Erythroblast (primary cell): ENCODE measurements around the gene ITGAE.
"Not testable (repeated sequence)": the region's sequence is repeated elsewhere in the genome, so short reads cannot be mapped to it uniquely, and the experiment has no call there.

Source experiments
- DNase-seq, 2 experiments: peaks; one replicate each; lab custom pipeline; 2025; lab: John Stamatoyannopoulos, UW
- GATA1 ChIP-seq: IDR thresholded peaks from 2 replicates; pipeline ENCODE4 v1.6.1; 2011; ENCODE audit warnings: low read depth, mild to moderate bottlenecking, control low read depth, low read length, moderate library complexity
- POLR2A ChIP-seq: IDR thresholded peaks from 2 replicates; pipeline ENCODE4 v1.6.1; 2011; ENCODE audit warnings: mild to moderate bottlenecking, low read length

ITGAE gene

GRCh38 chr17:3708366-3708765 lies 92.6 kb downstream of the ITGAE start:
- no peak for TF ChIP-seq POLR2A
- no peak for TF ChIP-seq GATA1

GRCh38 chr17:3705718-3705984 lies 95.3 kb downstream of the ITGAE start:
- not testable (repeated sequence) for DNase-seq

More at GRCh38 chr17:3708366-3708765, 92.6 kb downstream of the ITGAE start:
- DNase-seq, result no peak

GRCh38 chr17:3704931-3705717 lies 95.9 kb downstream of the ITGAE start:
- TF ChIP-seq POLR2A, result no peak
- no peak for TF ChIP-seq GATA1

GRCh38 chr17:3702041-3702539 lies 98.9 kb downstream of the ITGAE start:
- not testable (repeated sequence) for DNase-seq

More at GRCh38 chr17:3704931-3705717, 95.9 kb downstream of the ITGAE start:
- DNase-seq, result no peak

- no peak for TF ChIP-seq GATA1
- no peak for TF ChIP-seq POLR2A
- DNase-seq, result no peak
These were observed 101.0 kb downstream of the ITGAE start for GRCh38 chr17:3699951-3700350.

GRCh38 chr17:3698139-3698538 lies 102.8 kb downstream of the ITGAE start:
- no peak for TF ChIP-seq POLR2A
- DNase-seq, result no peak

- no peak for DNase-seq
- TF ChIP-seq GATA1 (no peak), POLR2A (no peak)
These were observed 103.9 kb downstream of the ITGAE start for GRCh38 chr17:3697103-3697476.

GRCh38 chr17:3695723-3696411 lies 105.1 kb downstream of the ITGAE start, which contains the start of gene P2RX5:
TSS of gene P2RX5 (minus strand) at chr17:3696155. CDS start at chr17:3696005, 150 bp downstream.
- peak in 1 of 2 experiments; percentile 26 for DNase-seq
- TF ChIP-seq POLR2A (no peak), GATA1 (no peak)

GRCh38 chr17:3695129-3695722 lies 105.8 kb downstream of the ITGAE start:
- TF ChIP-seq GATA1 (no peak), POLR2A (no peak)
- DNase-seq, result no peak

GRCh38 chr17:3693829-3694231 lies 107.2 kb downstream of the ITGAE start:
- no peak for DNase-seq
- TF ChIP-seq POLR2A (no peak), GATA1 (no peak)

GRCh38 chr17:3693141-3693540 lies 107.8 kb downstream of the ITGAE start:
- TF ChIP-seq POLR2A (no peak), GATA1 (no peak)
- DNase-seq, result no peak

- TF ChIP-seq GATA1 (no peak), POLR2A (no peak)
- DNase-seq, result peak; percentile 24 to 35
These were observed 108.6 kb downstream of the ITGAE start for GRCh38 chr17:3692346-3692745.

GRCh38 chr17:3691617-3692067 lies 109.3 kb downstream of the ITGAE start:
- TF ChIP-seq GATA1 (no peak), POLR2A (no peak)
- DNase-seq, result no peak

GRCh38 chr17:3690094-3690715 lies 110.8 kb downstream of the ITGAE start:
- no peak for TF ChIP-seq GATA1
- TF ChIP-seq POLR2A, result no peak
- DNase-seq, result no peak
